ENCODE measurements around the gene NR1D2.

Gene NR1D2

DNA sequence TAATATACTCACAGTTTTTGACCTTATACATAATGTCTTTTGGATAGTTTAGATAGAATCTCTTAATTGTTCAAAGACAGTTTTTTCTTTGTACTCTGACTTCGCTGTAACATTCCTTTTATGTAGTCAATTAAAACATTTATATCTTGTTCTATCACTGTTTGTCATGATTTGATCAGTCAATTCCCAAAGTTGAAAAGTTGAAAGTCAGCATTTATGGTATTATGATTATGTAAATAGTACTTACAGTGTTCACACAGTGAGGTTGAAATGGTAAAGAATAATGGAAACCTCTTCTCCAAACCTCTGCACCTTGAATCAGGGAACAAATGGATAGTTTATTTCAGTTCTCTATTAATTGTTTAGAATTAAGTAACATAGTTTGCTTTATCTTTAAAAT, 26.6 kb downstream of the NR1D2 start:
- TF ChIP-seq, protein P1, sequence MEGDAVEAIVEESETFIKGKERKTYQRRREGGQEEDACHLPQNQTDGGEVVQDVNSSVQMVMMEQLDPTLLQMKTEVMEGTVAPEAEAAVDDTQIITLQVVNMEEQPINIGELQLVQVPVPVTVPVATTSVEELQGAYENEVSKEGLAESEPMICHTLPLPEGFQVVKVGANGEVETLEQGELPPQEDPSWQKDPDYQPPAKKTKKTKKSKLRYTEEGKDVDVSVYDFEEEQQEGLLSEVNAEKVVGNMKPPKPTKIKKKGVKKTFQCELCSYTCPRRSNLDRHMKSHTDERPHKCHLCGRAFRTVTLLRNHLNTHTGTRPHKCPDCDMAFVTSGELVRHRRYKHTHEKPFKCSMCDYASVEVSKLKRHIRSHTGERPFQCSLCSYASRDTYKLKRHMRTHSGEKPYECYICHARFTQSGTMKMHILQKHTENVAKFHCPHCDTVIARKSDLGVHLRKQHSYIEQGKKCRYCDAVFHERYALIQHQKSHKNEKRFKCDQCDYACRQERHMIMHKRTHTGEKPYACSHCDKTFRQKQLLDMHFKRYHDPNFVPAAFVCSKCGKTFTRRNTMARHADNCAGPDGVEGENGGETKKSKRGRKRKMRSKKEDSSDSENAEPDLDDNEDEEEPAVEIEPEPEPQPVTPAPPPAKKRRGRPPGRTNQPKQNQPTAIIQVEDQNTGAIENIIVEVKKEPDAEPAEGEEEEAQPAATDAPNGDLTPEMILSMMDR (IDR thresholded peaks at IDR 0.05; ENCODE audit: control insufficient read depth, insufficient read depth, low read depth, low read length, missing control alignments): no peak
- H3K4me3 ChIP-seq (ENCODE audit: control insufficient read depth, low read depth, low read length): no peak overlapping the region
- DNase-seq (ENCODE audit: low read depth): no peak

DNA sequence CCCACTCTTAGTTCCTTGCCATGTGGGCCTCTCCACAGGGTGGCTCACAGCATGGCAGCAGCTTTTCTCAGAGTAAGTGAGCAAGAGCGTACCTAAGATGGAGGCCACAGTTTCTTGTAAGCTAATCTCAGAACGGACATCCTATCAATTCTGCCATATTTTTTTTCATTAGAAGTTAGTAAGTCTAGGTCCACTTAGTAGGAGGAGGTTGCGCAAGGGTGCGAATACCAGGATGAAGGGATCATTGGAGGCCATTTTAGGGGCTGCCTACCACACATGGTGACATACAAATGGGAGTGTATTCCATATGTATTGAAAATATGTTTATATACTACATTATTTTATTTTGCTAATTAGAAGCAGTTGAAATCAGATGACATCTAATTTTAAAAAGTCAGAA, 31.5 kb downstream of the NR1D2 start:
- H3K4me3 ChIP-seq (ENCODE audit: control insufficient read depth, low read depth, low read length): no peak overlapping the region
- DNase-seq (ENCODE audit: low read depth): no peak
- TF ChIP-seq, protein P1 (IDR thresholded peaks at IDR 0.05; ENCODE audit: control insufficient read depth, insufficient read depth, low read depth, low read length, missing control alignments): no peak

DNA sequence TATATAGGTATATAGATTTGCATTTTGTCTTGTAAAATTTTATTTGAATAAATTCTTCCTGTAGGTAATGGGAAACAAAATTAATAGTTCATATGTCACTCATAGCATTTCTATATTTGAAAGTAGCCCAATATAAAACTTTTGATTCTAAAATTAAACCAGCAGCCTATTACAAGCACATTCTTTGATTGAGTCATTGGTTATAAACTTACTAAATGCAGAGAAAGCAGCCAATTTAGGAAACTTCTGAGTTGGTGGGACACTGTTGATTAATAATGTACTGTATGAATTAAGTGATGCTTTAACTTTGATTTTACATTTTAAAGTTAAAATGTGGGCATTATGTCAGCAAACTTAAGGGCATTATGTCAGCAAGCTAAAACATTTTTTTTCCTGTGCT, 34.5 kb downstream of the NR1D2 start:
- no peak overlapping the region for H3K4me3 ChIP-seq (ENCODE audit: control insufficient read depth, low read depth, low read length)
- no peak for DNase-seq (ENCODE audit: low read depth)
- TF ChIP-seq, protein P1 (IDR thresholded peaks at IDR 0.05; ENCODE audit: control insufficient read depth, insufficient read depth, low read depth, low read length, missing control alignments): no peak

DNA sequence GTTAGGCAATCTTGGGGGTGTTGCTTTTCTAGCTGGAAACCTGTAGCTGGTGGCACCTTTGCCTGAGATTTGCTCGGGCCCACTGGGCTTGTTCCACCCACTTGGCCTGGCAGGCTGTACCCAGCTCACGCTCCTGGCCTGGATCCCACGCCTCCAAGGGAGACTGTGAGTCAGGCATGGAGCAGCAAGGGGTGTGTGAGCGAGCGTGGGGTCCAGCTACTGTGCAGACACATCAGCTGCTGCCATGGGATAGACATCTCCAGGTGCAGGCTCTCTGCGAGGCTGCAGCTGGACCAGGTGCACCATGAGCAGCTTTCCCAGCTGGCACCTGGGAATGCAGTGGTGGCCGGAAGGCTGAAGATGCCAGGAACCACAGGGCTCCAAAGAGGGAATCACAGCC, 36.0 kb downstream of the NR1D2 start:
- no peak overlapping the region for H3K4me3 ChIP-seq (ENCODE audit: control insufficient read depth, low read depth, low read length)
- no peak for DNase-seq (ENCODE audit: low read depth)
- TF ChIP-seq, protein P1 (IDR thresholded peaks at IDR 0.05; ENCODE audit: control insufficient read depth, insufficient read depth, low read depth, low read length, missing control alignments): no peak

DNA sequence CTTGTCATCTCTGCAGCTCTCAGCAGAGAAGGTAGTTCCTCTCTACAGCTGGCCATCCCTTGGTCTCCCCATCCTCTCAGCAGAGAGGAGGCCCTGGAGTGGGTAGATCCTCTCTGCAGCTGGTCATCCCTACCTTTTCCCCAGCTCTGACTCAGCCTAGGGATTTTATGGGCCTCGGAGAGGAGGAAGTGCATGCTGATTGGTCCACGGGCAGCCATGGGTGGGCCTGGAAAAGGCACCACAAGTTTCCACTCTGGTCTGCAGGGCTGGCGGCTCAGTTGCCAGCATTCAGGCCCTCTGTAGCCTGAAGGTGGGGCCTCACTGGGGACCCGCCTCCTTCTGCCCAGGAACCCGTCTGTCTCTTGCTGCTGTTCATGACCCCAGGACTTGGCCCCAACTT, 36.9 kb downstream of the NR1D2 start:
- no peak for DNase-seq (ENCODE audit: low read depth)
- H3K4me3 ChIP-seq (ENCODE audit: control insufficient read depth, low read depth, low read length): no peak overlapping the region
- TF ChIP-seq, protein P1 (IDR thresholded peaks at IDR 0.05; ENCODE audit: control insufficient read depth, insufficient read depth, low read depth, low read length, missing control alignments): no peak

DNA sequence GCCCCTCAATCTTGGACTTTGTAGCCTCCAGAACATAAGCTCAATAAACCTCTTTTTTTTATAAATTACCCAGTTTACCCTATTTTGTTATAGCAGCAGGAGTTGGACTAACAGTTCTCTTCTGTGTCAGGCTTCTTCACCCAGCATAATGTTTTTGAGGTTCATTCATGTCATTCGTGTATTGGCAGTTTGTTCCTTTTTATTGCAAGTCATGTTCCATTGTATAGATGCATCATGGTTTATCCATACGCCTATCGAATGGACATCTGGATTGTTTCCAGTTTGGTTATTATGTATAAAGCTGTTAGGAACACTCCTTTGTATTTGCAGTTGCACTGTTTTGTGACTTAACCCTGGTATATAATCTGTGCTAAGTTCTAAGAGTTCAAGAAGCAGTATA, 39.8 kb downstream of the NR1D2 start:
- DNase-seq (ENCODE audit: low read depth): no peak

More for the DNA sequence above, 39.8 kb downstream of the NR1D2 start:
- TF ChIP-seq, protein P1 (IDR thresholded peaks at IDR 0.05; ENCODE audit: control insufficient read depth, insufficient read depth, low read depth, low read length, missing control alignments): no peak
- no peak overlapping the region for H3K4me3 ChIP-seq (ENCODE audit: control insufficient read depth, low read depth, low read length)
